GM13977 (cell line): ENCODE results near the gene SLC9A9.

ENCODE experiments used
- DNase-seq: peaks from one replicate; pipeline ENCODE4 v3.0.0; 2012; ENCODE audit warnings: low spot score
- in situ Hi-C: fragments of 300-500 bp; cut with MboI; formaldehyde crosslinking; loops from one replicate; pipeline ENCODE4 v1.12.0; 2022; ENCODE audit warnings: low sequenced_read_pairs, low pct_unique_long_range_greater_than_20kb, mixed read lengths, inconsistent platforms; ENCODE audit not compliant: unreplicated experiment
- TF ChIP-seq, protein P1 (sequence below): IDR thresholded peaks from 2 replicates; pipeline ENCODE4 v1.5.1; 2012; ENCODE audit warnings: mild to moderate bottlenecking, control low read depth; ENCODE audit not compliant: insufficient read depth; ENCODE audit errors: extremely low read depth, missing control alignments

Gene SLC9A9

DNA sequence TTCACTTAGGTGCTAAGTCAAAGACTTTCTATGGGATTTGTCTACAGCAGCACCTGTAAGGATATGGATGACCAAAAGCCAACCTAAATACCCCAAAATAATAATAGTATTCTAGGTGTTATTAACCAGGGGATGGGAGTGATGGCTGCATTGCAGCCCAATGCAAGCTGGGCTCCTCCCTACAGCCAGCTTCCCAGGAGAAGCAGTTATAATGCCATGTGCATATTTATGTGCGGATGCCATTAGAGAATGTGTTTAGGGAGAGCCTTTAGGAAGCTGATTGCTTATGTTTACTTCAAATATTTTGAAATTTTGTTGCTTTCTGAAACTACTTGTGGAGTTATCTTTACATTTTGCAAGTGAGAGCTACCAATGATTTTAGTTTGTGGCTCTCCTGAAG lies 491.4 kb downstream of the SLC9A9 start:
- DNase-seq: no peak
- TF ChIP-seq, protein P1, sequence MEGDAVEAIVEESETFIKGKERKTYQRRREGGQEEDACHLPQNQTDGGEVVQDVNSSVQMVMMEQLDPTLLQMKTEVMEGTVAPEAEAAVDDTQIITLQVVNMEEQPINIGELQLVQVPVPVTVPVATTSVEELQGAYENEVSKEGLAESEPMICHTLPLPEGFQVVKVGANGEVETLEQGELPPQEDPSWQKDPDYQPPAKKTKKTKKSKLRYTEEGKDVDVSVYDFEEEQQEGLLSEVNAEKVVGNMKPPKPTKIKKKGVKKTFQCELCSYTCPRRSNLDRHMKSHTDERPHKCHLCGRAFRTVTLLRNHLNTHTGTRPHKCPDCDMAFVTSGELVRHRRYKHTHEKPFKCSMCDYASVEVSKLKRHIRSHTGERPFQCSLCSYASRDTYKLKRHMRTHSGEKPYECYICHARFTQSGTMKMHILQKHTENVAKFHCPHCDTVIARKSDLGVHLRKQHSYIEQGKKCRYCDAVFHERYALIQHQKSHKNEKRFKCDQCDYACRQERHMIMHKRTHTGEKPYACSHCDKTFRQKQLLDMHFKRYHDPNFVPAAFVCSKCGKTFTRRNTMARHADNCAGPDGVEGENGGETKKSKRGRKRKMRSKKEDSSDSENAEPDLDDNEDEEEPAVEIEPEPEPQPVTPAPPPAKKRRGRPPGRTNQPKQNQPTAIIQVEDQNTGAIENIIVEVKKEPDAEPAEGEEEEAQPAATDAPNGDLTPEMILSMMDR: no peak
- in situ Hi-C loops: no loop called here

DNA sequence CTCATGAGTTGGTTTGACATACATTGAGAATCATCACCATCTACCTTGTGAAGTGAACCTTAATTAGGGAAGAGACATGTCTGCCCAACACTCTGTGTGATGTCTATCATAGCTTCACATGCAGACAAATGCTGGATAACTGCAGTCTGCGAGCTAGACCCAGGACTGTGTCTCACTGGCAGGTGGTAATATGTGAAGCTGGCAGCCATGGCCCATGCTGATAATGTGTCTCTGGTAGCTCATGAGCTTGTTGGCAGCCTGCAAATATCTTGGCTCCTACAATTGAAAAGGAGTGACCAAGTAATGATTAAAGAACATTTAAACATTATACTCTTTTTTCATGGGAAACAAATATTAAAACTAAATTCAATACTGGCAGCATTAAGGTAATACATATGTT lies 493.9 kb downstream of the SLC9A9 start:
- DNase-seq: no peak
- in situ Hi-C loops: no loop called here
- TF ChIP-seq, protein P1: no peak

DNA sequence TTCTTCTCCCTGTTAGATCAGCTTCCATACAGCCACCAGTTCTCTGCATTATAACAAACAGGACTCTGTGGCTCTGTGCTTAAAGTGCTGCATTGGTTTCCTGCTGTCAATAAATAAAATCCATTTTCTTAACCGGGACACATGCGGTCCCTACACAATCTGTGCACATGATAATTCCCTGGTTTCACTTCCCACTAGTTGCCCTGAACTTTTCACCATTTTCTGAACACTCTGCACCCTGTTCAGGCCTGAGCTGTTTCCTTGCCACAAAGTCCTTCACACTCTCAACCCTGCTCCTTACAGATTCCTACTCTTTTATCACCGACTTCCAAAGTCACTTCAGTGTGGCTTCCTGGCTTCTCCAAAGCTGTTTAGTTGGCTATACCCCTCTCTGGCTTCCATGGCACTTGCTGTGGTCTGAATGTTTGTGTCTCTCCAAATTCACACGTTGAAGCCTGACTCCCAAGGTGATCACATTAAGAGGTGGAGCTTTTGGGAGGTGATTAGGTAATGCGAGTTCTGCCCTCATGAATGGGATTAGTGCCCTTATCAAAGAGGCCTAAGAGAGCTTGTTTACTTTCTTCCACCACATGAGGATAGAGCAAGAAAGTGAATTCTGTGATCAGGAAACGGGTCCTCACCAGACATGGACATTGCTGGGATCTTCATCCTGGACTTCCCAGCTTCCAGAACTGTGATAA lies 495.3 kb downstream of the SLC9A9 start:
- TF ChIP-seq, protein P1: no peak
- no peak for DNase-seq
- in situ Hi-C loops: no loop called here

DNA sequence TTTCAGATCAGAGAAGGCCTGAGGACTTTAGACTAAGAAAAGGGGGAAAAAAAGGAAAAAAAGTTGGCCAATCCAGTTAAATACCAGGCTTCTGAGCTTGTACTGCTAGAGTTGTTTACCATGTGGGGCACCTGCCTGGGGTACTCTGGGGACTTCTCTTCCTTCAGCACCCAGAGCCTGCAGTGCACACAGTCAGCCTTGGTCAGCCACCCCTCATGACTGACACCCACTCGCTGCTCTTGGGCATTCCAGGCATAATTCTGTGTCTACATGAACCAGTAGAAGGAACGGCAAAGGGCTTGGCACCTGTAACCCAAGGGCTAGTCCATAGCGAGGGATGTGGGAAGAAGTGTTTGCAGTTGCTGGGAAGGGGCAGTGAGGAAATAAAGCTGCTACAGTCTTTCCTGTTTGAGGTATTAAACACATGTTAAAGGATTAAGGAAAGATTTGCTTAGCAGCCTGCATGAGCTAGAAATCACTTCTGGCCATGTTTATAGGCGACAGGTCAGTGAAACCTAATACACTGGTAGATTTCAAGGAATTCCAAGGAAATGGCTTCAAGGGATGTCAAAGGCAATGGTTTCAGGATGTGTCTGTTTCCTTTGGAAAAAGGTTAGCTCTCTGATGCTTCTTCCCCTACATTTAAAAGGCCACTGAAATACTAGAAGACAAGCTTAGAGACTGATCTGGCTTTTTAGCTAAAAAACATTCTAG lies 496.2 kb downstream of the SLC9A9 start:
- in situ Hi-C loops: no loop called here
- TF ChIP-seq, protein P1: no peak
- no peak for DNase-seq

DNA sequence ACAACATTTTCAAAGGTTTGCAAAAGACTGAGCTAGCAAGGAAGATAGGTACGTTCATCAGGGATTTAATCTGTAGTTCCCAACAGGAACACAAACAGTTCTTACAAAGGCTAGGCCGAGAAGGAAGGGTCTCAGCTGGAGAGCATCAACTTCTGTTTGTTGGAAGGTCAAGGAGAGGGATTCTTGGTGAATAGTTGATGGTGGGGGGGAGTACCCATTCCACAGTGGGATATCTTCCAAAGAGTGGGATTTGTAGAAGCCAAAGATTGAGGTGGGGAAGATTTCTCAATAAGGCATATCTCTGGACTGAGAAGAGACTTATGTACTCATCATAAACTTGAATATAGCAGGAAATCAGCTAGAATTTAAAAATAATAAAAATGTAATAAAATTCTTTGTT lies 496.9 kb downstream of the SLC9A9 start:
- TF ChIP-seq, protein P1: no peak

DNA sequence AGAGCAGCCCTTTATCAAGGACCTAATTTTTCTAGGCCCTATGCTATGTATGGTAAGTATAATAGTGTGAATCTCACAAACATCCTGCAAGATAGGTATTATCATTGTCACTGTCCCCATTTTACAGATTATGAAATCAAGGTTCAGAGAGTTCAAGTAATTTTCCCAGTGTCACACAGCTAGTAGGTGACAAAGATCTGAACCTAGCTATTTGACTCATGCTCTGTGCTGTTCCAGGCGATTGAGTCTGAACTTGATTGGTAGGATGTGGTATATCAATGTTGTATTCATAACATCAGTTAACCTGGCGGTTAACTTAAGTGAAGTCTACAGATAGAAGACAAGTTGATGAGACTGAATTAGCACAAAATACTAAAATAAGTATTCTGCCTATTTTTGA lies 498.8 kb downstream of the SLC9A9 start:
- TF ChIP-seq, protein P1: no peak
- no peak for DNase-seq
- in situ Hi-C loops: no loop called here

More for the DNA sequence above, 496.9 kb downstream of the SLC9A9 start:
- in situ Hi-C loops: no loop called here
- DNase-seq: no peak
